ENCODE measurements around the gene TESK1.

- TF ChIP-seq CTCF (IDR thresholded peaks at IDR 0.05): no peak
- no peak for TF ChIP-seq POLR2A (IDR thresholded peaks at IDR 0.05)
Observed at GRCh38 chr9:35653611-35654010, 48.5 kb downstream of the TESK1 start.

All from Peyer's patch (tissue), 4 donors.